Testis (tissue), 3 donors: ENCODE data around the gene ABO. TPM values are rescaled to one million over a fixed set of nuclear protein-coding genes. Genes with fewer than 3 reads are reported as not detected.
"Not testable (repeated sequence)": the region's sequence is repeated elsewhere in the genome, so short reads cannot be mapped to it uniquely, and the experiment has no call there.

Experiments
- DNase-seq: peaks from one replicate; pipeline ENCODE4 v3.0.0-alpha.2; 2019
- H3K27ac ChIP-seq, 2 donors: fragments of 200-600 bp; sonication (generic); one replicate each; pipeline ENCODE4 v1.5.1; 2019
- H3K27me3 ChIP-seq: fragments of 200-600 bp; sonication (generic); one replicate; pipeline ENCODE4 v1.5.1; 2019
- H3K36me3 ChIP-seq: fragments of 200-600 bp; sonication (generic); one replicate; pipeline ENCODE4 v1.5.1; 2017; ENCODE audit warnings: low read depth; ENCODE audit errors: missing control alignments
- H3K4me1 ChIP-seq: fragments of 200-600 bp; sonication (generic); one replicate; pipeline ENCODE4 v1.5.1; 2019
- H3K4me3 ChIP-seq, 2 donors: fragments of 200-600 bp; sonication (generic); one replicate each; pipeline ENCODE4 v1.5.1; 2017 to 2019
- H3K9me3 ChIP-seq: fragments of 200-600 bp; sonication (generic); one replicate; pipeline ENCODE4 v1.5.1; 2017
- CTCF ChIP-seq, 3 experiments: fragments of 450-650 bp in 2 of 3; fragments of 200-600 bp in 1 of 3; sonication (generic) in 1 of 3; IDR thresholded peaks; one replicate each; pipeline ENCODE4 v1.5.1; 2016 to 2019; ENCODE audit warnings: antibody characterized with exemption in 3 of 3, mild to moderate bottlenecking in 2 of 3, moderate library complexity in 1 of 3
- POLR2A ChIP-seq: fragments of 450-650 bp; IDR thresholded peaks from one replicate; pipeline ENCODE4 v1.6.1; 2017; ENCODE audit warnings: antibody characterized with exemption, mild to moderate bottlenecking, moderate library complexity
- WGBS, 2 donors: methylation state at CpG; one replicate each; pipeline ENCODE4 v1.1.5; 2018; 5-methylcytosine and 5-hydroxymethylcytosine counted together
- intact Hi-C: fragments of 100-400 bp; cut with DNase I; formaldehyde crosslinking; loops from one replicate; pipeline ENCODE4 v1.15.1; 2023; ENCODE audit warnings: low total_unique reads
- polyA plus RNA-seq: library from polyadenylated mRNA; stranded (reverse); fragments of 350-450 nt; fragmentation: Illumina TruSeq; extraction: RNeasy Lipid Tissue Mini Kit (QIAGEN cat#74804); gene quantifications from one replicate; pipeline ENCODE4 v1.2.3, GENCODE V29; 2014; ENCODE audit warnings: low read depth, low replicate concordance; ENCODE audit not compliant: insufficient read depth
- total RNA-seq, 2 donors: library from RNA; depleted of rRNA; stranded (reverse); fragments of >200 nt; gene quantifications; one replicate each; pipeline ENCODE4 v1.2.3, GENCODE V29; 2016

Gene ABO
- total and polyA plus RNA-seq, 3 donors from 2014 or later = 10.4 to 31.1 (median 25.6) TPM

- Histone ChIP-seq H3K4me3 (no peak overlapping the region), H3K27ac (no peak overlapping the region), H3K9me3 (no peaks in the 10 kb centered on the region), H3K27me3 (no peaks in the 10 kb centered on the region), H3K4me1 (no peaks in the 10 kb centered on the region), H3K36me3 (no peaks in the 10 kb centered on the region)
- no peak for DNase-seq
- TF ChIP-seq CTCF (IDR thresholded peaks at IDR 0.05) = no peak
- TF ChIP-seq POLR2A = no peak
- WGBS, 2 donors = 63 to 81% methylated on average over 9 to 13 of the region's 13 CpGs
- intact Hi-C loops = no loop called here
These were observed 29.1 kb upstream of the ABO start for GRCh38 chr9:133304158-133304470.

GRCh38 chr9:133303266-133304157, 28.5 kb upstream of the ABO start:
- TF ChIP-seq POLR2A = no peak
- no peak for TF ChIP-seq CTCF (IDR thresholded peaks at IDR 0.05)
- intact Hi-C loops = no loop called here
- Histone ChIP-seq H3K9me3 (no peaks in the 10 kb centered on the region), H3K4me1 (no peaks in the 10 kb centered on the region), H3K36me3 (no peaks in the 10 kb centered on the region), H3K4me3 (no peak overlapping the region), H3K27ac (no peak overlapping the region), H3K27me3 (no peaks in the 10 kb centered on the region)
- WGBS, 2 donors = 75 to 76% methylated on average over 19 to 26 of the region's 26 CpGs
- no peak for DNase-seq

- Histone ChIP-seq H3K4me3 (no peak overlapping the region), H3K36me3 (no peaks in the 10 kb centered on the region), H3K27me3 (no peaks in the 10 kb centered on the region), H3K27ac (no peak overlapping the region), H3K9me3 (no peaks in the 10 kb centered on the region), H3K4me1 (no peaks in the 10 kb centered on the region)
- intact Hi-C loops = no loop called here
- WGBS, 2 donors = 88 to 92% methylated on average over 13 of the region's 13 CpGs
- no peak for DNase-seq
- no peak for TF ChIP-seq CTCF (IDR thresholded peaks at IDR 0.05)
- no peak for TF ChIP-seq POLR2A
These were observed 26.5 kb upstream of the ABO start for GRCh38 chr9:133301253-133302230.

GRCh38 chr9:133299996-133300395, 25.0 kb upstream of the ABO start:
- H3K4me1 ChIP-seq, H3K27ac ChIP-seq, intact Hi-C loops, H3K27me3 ChIP-seq, H3K4me3 ChIP-seq, H3K9me3 ChIP-seq, DNase-seq, H3K36me3 ChIP-seq: not testable (repeated sequence)
- WGBS, 2 donors = 79 to 87% methylated on average over 7 to 16 of the region's 16 CpGs

GRCh38 chr9:133294257-133294656, 19.3 kb upstream of the ABO start:
- H3K4me1 ChIP-seq = no peaks in the 10 kb centered on the region
- DNase-seq = no peak
- no peaks in the 10 kb centered on the region for H3K9me3 ChIP-seq
- intact Hi-C loops = no loop called here
- WGBS, 2 donors = 69 to 73% methylated on average over 1 of the region's 1 CpG
- H3K27ac ChIP-seq = no peak overlapping the region
- H3K36me3 ChIP-seq = no peaks in the 10 kb centered on the region
- TF ChIP-seq POLR2A (no peak), CTCF (IDR thresholded peaks at IDR 0.05) (no peak)
- H3K4me3 ChIP-seq = no peak overlapping the region
- H3K27me3 ChIP-seq = no peaks in the 10 kb centered on the region
